GM12878 (cell line): Measurements from ENCODE around the gene ELAVL2. TPM values are rescaled to one million over a fixed set of nuclear protein-coding genes. Genes with fewer than 3 reads are reported as not detected.

Source experiments
- ATAC-seq: fragments of 200-7000 bp; cut with Tn5 transposase; 3 replicates; pipeline ENCODE4 v1.9.1; 2020; ENCODE audit warnings: mild to moderate bottlenecking, moderate library complexity
- BruUV-seq: library from RNA; stranded (reverse); fragments of 400-500 nt; replicated peaks from 2 replicates; lab custom pipeline; 2021; lab: Mats Ljungman, UMichigan
- CTCF ChIA-PET: fragments of 300-600 bp; sonication (Branson Sonifier 250); formaldehyde crosslinking; extraction: SDS; loops from one replicate; lab custom pipeline; 2021; ENCODE audit warnings: inconsistent platforms; lab: Yijun Ruan, JAX
- POLR2A ChIA-PET: fragments of 350-600 bp; formaldehyde crosslinking; extraction: SDS; loops from one replicate; lab custom pipeline; 2021; ENCODE audit warnings: inconsistent platforms; lab: Charles Lee
- RAD21 ChIA-PET: fragments of 300-600 bp; sonication (Branson Sonifier 250); formaldehyde crosslinking; loops from one replicate; lab custom pipeline; 2023; ENCODE audit warnings: antibody characterized with exemption; ENCODE audit not compliant: unreplicated experiment; lab: Charles Lee
- SMC1A ChIA-PET: fragments of 300-600 bp; sonication (Branson Sonifier 250); formaldehyde crosslinking; loops from one replicate; lab custom pipeline; 2023; ENCODE audit not compliant: unreplicated experiment, uncharacterized antibody; lab: Charles Lee
- DNase-seq: peaks from one replicate; pipeline ENCODE4 v3.0.0-alpha.2; 2011; ENCODE audit warnings: low read depth, low spot score
- FAIRE-seq: peaks from 3 replicates; lab custom pipeline; 2011; peaks lifted over from hg19 to GRCh38; lab: Jason Lieb, UNC
- H2AFZ ChIP-seq: 2 replicates; pipeline ENCODE4 v1.6.0; 2011; ENCODE audit warnings: low read depth, low read length, control low read depth; ENCODE audit not compliant: control insufficient read depth
- H3K27ac ChIP-seq: 2 replicates; pipeline ENCODE4 v1.5.1; 2011; ENCODE audit warnings: control low read depth; ENCODE audit not compliant: control insufficient read depth, insufficient read depth
- H3K27me3 ChIP-seq, 2 experiments: replicated peaks in 1 of 2; 2 replicates each; pipeline versions ENCODE4 v1.6.0 to v1.6.1; 2011; ENCODE audit warnings: low read length in 1 of 2; ENCODE audit not compliant: control insufficient read depth in 2 of 2, insufficient read depth in 2 of 2
- H3K36me3 ChIP-seq, 2 experiments: 2 replicates each; pipeline ENCODE4 v1.5.1; 2011; ENCODE audit warnings: low read length in 1 of 2; ENCODE audit not compliant: control insufficient read depth in 2 of 2, insufficient read depth in 2 of 2
- H3K4me1 ChIP-seq: 2 replicates; pipeline ENCODE4 v1.6.1; 2011; ENCODE audit warnings: mild to moderate bottlenecking, low read length, moderate library complexity, mixed read lengths; ENCODE audit not compliant: control insufficient read depth, insufficient read depth
- H3K4me2 ChIP-seq: 2 replicates; pipeline ENCODE4 v1.6.0; 2011; ENCODE audit warnings: control low read depth; ENCODE audit not compliant: control insufficient read depth, insufficient read depth
- H3K4me3 ChIP-seq: fragments of 200-600 bp; sonication (generic); 2 replicates; pipeline ENCODE4 v1.5.1; 2016
- H3K79me2 ChIP-seq: 2 replicates; pipeline ENCODE4 v1.6.0; 2011; ENCODE audit warnings: low read length; ENCODE audit not compliant: control insufficient read depth, insufficient read depth
- H3K9ac ChIP-seq: 2 replicates; pipeline ENCODE4 v1.8.0; 2011; ENCODE audit warnings: low read length, control low read depth, mixed read lengths; ENCODE audit not compliant: control insufficient read depth, insufficient read depth
- H3K9me3 ChIP-seq: replicated peaks from 3 replicates; pipeline ENCODE4 v1.5.1; 2011; ENCODE audit warnings: mild to moderate bottlenecking, low read length; ENCODE audit not compliant: control insufficient read depth, insufficient read depth
- H4K20me1 ChIP-seq: 2 replicates; pipeline ENCODE4 v1.6.0; 2011; ENCODE audit not compliant: control insufficient read depth, insufficient read depth
- IKZF2 ChIP-seq, 2 experiments: fragments of 450-650 bp; IDR thresholded peaks; 2 replicates each; pipeline ENCODE4 v1.6.1; 2017; ENCODE audit warnings: mild to moderate bottlenecking in 2 of 2, moderate library complexity in 2 of 2
- SP1 ChIP-seq: IDR thresholded peaks from one replicate; pipeline ENCODE4 v1.6.1; 2011; ENCODE audit warnings: low read depth, low read length
- WGBS: methylation state at CpG from one replicate; pipeline ENCODE4 v1.1.6; 2016; ENCODE audit warnings: low lambda C conversion rate; ENCODE audit not compliant: insufficient replicate concordance, insufficient coverage; ENCODE audit errors: missing lambda C conversion rate; 5-methylcytosine and 5-hydroxymethylcytosine counted together
- in situ Hi-C: fragments of 300-500 bp; cut with MboI; formaldehyde crosslinking; loops from 9 replicates; pipeline ENCODE4 v1.14.3; 2018; ENCODE audit warnings: mixed read lengths
- intact Hi-C: fragments of 100-400 bp; cut with micrococcal nuclease; formaldehyde crosslinking; loops from one replicate; pipeline ENCODE4 v1.14.2; 2022; ENCODE audit not compliant: unreplicated experiment
- polyA plus RNA-seq, 11 experiments: library from polyadenylated mRNA; depleted of rRNA in 4 of 11; unstranded in 6 of 11; stranded (reverse) in 5 of 11; fragments of >200 nt; fragmentation: Nextera tagmentation in 4 of 11; fragmentation: Illumina TruSeq in 1 of 11; extraction: Ambion mirVana in 4 of 11; extraction: Trizol in 1 of 11; gene quantifications; 1 replicate in 1 of 11; 2 replicates in 10 of 11; pipeline versions ENCODE4 v1.2.1 to v1.2.3, GENCODE V29; 2011 to 2016; ENCODE audit warnings: inconsistent platforms in 2 of 11, missing spikeins in 2 of 11, low read depth in 1 of 11
- total RNA-seq, 4 experiments: library from RNA; depleted of rRNA in 3 of 4; stranded (reverse); fragments of >200 nt in 3 of 4; fragmentation: Illumina TruSeq in 1 of 4; extraction: Trizol in 1 of 4; gene quantifications; 2 replicates each; pipeline versions ENCODE4 v1.2.1 to v1.2.3, GENCODE V29; 2013 to 2021
- TF ChIP-seq, protein P1 (sequence below): IDR thresholded peaks from 2 replicates; pipeline ENCODE4 v1.6.1; 2011; ENCODE audit warnings: borderline replicate concordance, low read depth, mild to moderate bottlenecking, moderate library complexity, mixed read lengths, low read length; ENCODE audit not compliant: insufficient read depth; ENCODE audit errors: extremely low read length
- TF ChIP-seq, protein P2 (sequence below): fragments of 450-650 bp; IDR thresholded peaks from 2 replicates; pipeline ENCODE4 v1.6.1; 2017; ENCODE audit warnings: antibody characterized with exemption, mild to moderate bottlenecking, moderate library complexity
- TF ChIP-seq, protein P3 (sequence below): fragments of 450-650 bp; IDR thresholded peaks from 2 replicates; pipeline ENCODE4 v1.6.1; 2017; ENCODE audit warnings: mild to moderate bottlenecking, low read depth, inconsistent platforms; ENCODE audit not compliant: poor library complexity, severe bottlenecking
- TF ChIP-seq, protein P4 (sequence below): fragments of 450-650 bp; conservative IDR thresholded peaks from 2 replicates; pipeline ENCODE4 v1.6.1; 2017; ENCODE audit warnings: mild to moderate bottlenecking, moderate library complexity

ELAVL2 gene
- total and polyA plus RNA-seq, 10 of the 15 experiments (the other 5 are each of a cell fraction or from before 2014, with no cell fraction given), result 0.24 to 2.6 (median 0.76) TPM

DNA sequence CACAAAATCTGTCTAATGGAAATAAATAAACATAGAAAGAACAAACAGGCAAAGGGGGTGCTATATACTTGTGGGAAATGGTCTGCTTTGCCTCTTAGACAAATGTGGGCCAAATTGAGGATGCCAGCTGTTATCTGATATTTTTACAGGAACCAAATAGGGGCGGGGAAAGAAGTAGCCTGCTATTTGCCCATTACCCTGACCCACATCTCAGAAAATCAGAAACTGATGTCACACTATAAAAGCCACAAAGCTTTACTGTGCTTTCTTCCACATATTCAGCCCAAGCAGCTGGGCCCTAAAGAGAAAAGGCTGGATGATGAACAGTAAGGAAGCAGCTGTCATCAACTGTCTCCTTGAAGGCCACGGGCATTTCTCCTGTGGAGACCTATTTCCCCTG is 97.3 kb downstream of the ELAVL2 start (continued):
- TF ChIP-seq, protein P1, sequence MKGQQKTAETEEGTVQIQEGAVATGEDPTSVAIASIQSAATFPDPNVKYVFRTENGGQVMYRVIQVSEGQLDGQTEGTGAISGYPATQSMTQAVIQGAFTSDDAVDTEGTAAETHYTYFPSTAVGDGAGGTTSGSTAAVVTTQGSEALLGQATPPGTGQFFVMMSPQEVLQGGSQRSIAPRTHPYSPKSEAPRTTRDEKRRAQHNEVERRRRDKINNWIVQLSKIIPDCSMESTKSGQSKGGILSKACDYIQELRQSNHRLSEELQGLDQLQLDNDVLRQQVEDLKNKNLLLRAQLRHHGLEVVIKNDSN, result no peak
- TF ChIP-seq SP1, result no peak

DNA sequence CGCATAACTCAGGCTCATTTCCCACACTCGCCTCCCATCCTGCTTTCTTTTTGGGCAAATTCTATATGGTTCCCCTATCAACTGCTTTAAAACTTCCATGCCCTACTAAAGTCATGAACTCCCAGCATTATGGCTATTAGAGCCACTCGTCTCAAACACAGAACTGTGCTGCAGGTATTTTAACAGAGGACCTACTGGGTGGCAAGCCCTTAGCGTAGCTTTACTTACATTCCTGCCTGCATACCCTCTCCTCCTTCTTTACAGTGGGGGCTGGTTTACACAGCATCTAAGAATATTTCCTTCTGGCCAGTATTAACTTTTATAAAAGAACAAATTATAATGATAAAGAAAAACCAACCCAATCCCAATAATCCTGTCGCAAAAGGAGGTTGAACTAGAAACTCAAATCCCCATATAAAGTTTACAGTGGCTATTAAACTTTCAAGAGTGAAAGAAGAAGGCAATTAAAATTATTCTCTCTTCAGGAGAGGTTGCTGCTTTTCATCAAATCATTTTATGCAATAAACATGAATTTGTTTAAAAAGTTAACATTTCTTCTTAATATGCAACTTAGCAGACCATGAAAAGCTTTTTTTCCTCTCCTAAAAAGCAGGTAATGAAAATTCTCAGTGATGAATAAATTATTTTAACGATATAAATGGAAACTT is 100.6 kb downstream of the ELAVL2 start:
- in situ Hi-C loops (no loop called here), intact Hi-C loops (no loop called here)
- whole genome bisulfite sequencing, result 18% methylated on average over 6 of the region's 6 CpGs
- ChIA-PET SMC1A (interaction anchor here (0.8 to 2.4 kb wide), 7 partner anchors 10 to 119 kb away, joined by 3 to 10 read pairs (median 4); no protein-coding TSS in a partner anchor), POLR2A (no interaction called here), CTCF (interaction anchor here (0.7 to 1.2 kb wide), 3 partner anchors 11 to 69 kb away, joined by 3 read pairs; no protein-coding TSS in a partner anchor), RAD21 (interaction anchor here (0.7 to 0.8 kb wide), 2 partner anchors 26 to 27 kb away, joined by 3 read pairs; no protein-coding TSS in a partner anchor)
- Histone ChIP-seq H3K27ac (no peak overlapping the region), H4K20me1 (no peaks in the 10 kb centered on the region), H3K9me3 (no peaks in the 10 kb centered on the region), H3K79me2 (no peaks in the 10 kb centered on the region), H3K27me3 (no peaks in the 10 kb centered on the region), H3K4me3 (no peak overlapping the region), H2AFZ (no peak overlapping the region), H3K4me1 (no peaks in the 10 kb centered on the region), H3K36me3 (no peaks in the 10 kb centered on the region), H3K9ac (no peak overlapping the region), H3K4me2 (no peak overlapping the region)
- ATAC-seq (no peak), DNase-seq (no peak), FAIRE-seq (no peak)
- BruUV-seq, result no TSS peak
- TF ChIP-seq, protein P2, sequence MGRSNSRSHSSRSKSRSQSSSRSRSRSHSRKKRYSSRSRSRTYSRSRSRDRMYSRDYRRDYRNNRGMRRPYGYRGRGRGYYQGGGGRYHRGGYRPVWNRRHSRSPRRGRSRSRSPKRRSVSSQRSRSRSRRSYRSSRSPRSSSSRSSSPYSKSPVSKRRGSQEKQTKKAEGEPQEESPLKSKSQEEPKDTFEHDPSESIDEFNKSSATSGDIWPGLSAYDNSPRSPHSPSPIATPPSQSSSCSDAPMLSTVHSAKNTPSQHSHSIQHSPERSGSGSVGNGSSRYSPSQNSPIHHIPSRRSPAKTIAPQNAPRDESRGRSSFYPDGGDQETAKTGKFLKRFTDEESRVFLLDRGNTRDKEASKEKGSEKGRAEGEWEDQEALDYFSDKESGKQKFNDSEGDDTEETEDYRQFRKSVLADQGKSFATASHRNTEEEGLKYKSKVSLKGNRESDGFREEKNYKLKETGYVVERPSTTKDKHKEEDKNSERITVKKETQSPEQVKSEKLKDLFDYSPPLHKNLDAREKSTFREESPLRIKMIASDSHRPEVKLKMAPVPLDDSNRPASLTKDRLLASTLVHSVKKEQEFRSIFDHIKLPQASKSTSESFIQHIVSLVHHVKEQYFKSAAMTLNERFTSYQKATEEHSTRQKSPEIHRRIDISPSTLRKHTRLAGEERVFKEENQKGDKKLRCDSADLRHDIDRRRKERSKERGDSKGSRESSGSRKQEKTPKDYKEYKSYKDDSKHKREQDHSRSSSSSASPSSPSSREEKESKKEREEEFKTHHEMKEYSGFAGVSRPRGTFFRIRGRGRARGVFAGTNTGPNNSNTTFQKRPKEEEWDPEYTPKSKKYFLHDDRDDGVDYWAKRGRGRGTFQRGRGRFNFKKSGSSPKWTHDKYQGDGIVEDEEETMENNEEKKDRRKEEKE, result no peak
- TF ChIP-seq, protein P3, sequence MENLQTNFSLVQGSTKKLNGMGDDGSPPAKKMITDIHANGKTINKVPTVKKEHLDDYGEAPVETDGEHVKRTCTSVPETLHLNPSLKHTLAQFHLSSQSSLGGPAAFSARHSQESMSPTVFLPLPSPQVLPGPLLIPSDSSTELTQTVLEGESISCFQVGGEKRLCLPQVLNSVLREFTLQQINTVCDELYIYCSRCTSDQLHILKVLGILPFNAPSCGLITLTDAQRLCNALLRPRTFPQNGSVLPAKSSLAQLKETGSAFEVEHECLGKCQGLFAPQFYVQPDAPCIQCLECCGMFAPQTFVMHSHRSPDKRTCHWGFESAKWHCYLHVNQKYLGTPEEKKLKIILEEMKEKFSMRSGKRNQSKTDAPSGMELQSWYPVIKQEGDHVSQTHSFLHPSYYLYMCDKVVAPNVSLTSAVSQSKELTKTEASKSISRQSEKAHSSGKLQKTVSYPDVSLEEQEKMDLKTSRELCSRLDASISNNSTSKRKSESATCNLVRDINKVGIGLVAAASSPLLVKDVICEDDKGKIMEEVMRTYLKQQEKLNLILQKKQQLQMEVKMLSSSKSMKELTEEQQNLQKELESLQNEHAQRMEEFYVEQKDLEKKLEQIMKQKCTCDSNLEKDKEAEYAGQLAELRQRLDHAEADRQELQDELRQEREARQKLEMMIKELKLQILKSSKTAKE, result no peak
- no peak for TF ChIP-seq IKZF2 (IDR thresholded peaks at IDR 0.05)
- TF ChIP-seq, protein P4, sequence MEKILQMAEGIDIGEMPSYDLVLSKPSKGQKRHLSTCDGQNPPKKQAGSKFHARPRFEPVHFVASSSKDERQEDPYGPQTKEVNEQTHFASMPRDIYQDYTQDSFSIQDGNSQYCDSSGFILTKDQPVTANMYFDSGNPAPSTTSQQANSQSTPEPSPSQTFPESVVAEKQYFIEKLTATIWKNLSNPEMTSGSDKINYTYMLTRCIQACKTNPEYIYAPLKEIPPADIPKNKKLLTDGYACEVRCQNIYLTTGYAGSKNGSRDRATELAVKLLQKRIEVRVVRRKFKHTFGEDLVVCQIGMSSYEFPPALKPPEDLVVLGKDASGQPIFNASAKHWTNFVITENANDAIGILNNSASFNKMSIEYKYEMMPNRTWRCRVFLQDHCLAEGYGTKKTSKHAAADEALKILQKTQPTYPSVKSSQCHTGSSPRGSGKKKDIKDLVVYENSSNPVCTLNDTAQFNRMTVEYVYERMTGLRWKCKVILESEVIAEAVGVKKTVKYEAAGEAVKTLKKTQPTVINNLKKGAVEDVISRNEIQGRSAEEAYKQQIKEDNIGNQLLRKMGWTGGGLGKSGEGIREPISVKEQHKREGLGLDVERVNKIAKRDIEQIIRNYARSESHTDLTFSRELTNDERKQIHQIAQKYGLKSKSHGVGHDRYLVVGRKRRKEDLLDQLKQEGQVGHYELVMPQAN, result no peak
